K562 (cell line): ENCODE measurements around the gene PNPLA2. TPM values are rescaled to one million over a fixed set of nuclear protein-coding genes. Genes with fewer than 3 reads are reported as not detected.
A peak's percentile ranks its signal among the peaks of the same experiment; 100 is the strongest.

ENCODE experiments used
- ATAC-seq: fragments of 200-7000 bp; cut with Tn5 transposase; 3 replicates; pipeline ENCODE4 v1.9.1; 2020; ENCODE audit warnings: moderate library complexity
- BruUV-seq: library from RNA; stranded (reverse); fragments of 400-500 nt; replicated peaks from 2 replicates; lab custom pipeline; 2021; lab: Mats Ljungman, UMichigan
- CTCF ChIA-PET: fragments of 300-600 bp; formaldehyde crosslinking; extraction: SDS; loops from one replicate; lab custom pipeline; 2021; ENCODE audit warnings: low intra/inter-chr PET ratio; lab: Yijun Ruan, JAX
- POLR2A ChIA-PET: fragments of 300-600, 350-650 bp; sonication (Branson Sonifier 250); formaldehyde crosslinking; extraction: SDS; loops from one replicate; lab custom pipeline; 2021; ENCODE audit warnings: antibody characterized with exemption, inconsistent platforms; lab: Yijun Ruan, JAX
- DNase-seq, 4 experiments: peaks; one replicate each; pipeline versions ENCODE4 v3.0.0 to v3.0.0-alpha.2; 2011 to 2018; ENCODE audit warnings: low spot score in 3 of 4, mixed read lengths in 3 of 4; ENCODE audit errors: extremely low read depth in 1 of 4
- FAIRE-seq: peaks from 2 replicates; lab custom pipeline; 2011; peaks lifted over from hg19 to GRCh38; lab: Jason Lieb, UNC
- H2AFZ ChIP-seq: 2 replicates; pipeline ENCODE4 v1.6.0; 2011; ENCODE audit warnings: low read depth, low read length, control low read depth, inconsistent platforms
- H3K27ac ChIP-seq: fragments of 200-600 bp; 3 replicates; pipeline ENCODE4 v1.8.0; 2011; ENCODE audit warnings: low read depth, mild to moderate bottlenecking, control low read depth, inconsistent platforms, low read length, moderate library complexity, mixed read lengths; ENCODE audit errors: extremely low read depth
- H3K27me3 ChIP-seq, 2 experiments: fragments of 300-600 bp in 1 of 2; 2 replicates in 1 of 2; 3 replicates in 1 of 2; pipeline versions ENCODE4 v1.6.0 to v1.8.0; 2011; ENCODE audit warnings: inconsistent platforms in 2 of 2, low read length in 2 of 2, mild to moderate bottlenecking in 1 of 2, mixed read lengths in 1 of 2, moderate library complexity in 1 of 2; ENCODE audit not compliant: control insufficient read depth in 2 of 2, insufficient read depth in 2 of 2
- H3K36me3 ChIP-seq: fragments of 300-600 bp; 3 replicates; pipeline ENCODE4 v1.8.0; 2011; ENCODE audit warnings: mild to moderate bottlenecking, low read length, inconsistent platforms; ENCODE audit not compliant: control insufficient read depth, insufficient read depth
- H3K4me1 ChIP-seq, 2 experiments: fragments of 200-600 bp in 1 of 2; replicated peaks in 1 of 2; 2 replicates in 1 of 2; 3 replicates in 1 of 2; pipeline versions ENCODE4 v1.5.1 to v1.8.0; 2011; ENCODE audit warnings: inconsistent platforms in 2 of 2, low read length in 2 of 2, mild to moderate bottlenecking in 1 of 2, mixed read lengths in 1 of 2, moderate library complexity in 1 of 2; ENCODE audit not compliant: control insufficient read depth in 2 of 2, insufficient read depth in 2 of 2
- H3K4me2 ChIP-seq: 2 replicates; pipeline ENCODE4 v1.6.1; 2011; ENCODE audit warnings: low read length, control low read depth, inconsistent platforms, mixed read lengths; ENCODE audit not compliant: insufficient read depth
- H3K4me3 ChIP-seq: fragments of 200-600 bp; sonication (generic), shearing (Covaris generic); 2 replicates; pipeline ENCODE4 v1.5.1; 2016; ENCODE audit warnings: control low read depth, inconsistent platforms
- H3K79me2 ChIP-seq: fragments of 200-600 bp; 3 replicates; pipeline ENCODE4 v1.8.0; 2011; ENCODE audit warnings: low read length, inconsistent platforms; ENCODE audit not compliant: control insufficient read depth, insufficient read depth
- H3K9ac ChIP-seq, 2 experiments: 2 replicates each; pipeline versions ENCODE4 v1.6.0 to v1.6.1; 2011; ENCODE audit warnings: low read depth in 2 of 2, low read length in 2 of 2, control low read depth in 1 of 2, inconsistent platforms in 1 of 2, mild to moderate bottlenecking in 1 of 2, mixed read lengths in 1 of 2; ENCODE audit not compliant: insufficient read depth in 1 of 2
- H3K9me1 ChIP-seq: one replicate; pipeline ENCODE4 v1.6.0; 2011; ENCODE audit warnings: inconsistent platforms, mild to moderate bottlenecking, low read length, moderate library complexity; ENCODE audit not compliant: control insufficient read depth, insufficient read depth
- H3K9me3 ChIP-seq: replicated peaks from 2 replicates; pipeline ENCODE4 v1.5.1; 2011; ENCODE audit warnings: low read depth, low read length, inconsistent platforms; ENCODE audit not compliant: control insufficient read depth, insufficient read depth
- H4K20me1 ChIP-seq: replicated peaks from 2 replicates; pipeline ENCODE4 v1.6.1; 2011; ENCODE audit warnings: low read length, inconsistent platforms, mixed read lengths; ENCODE audit not compliant: control insufficient read depth, insufficient read depth
- BHLHE40 ChIP-seq: IDR thresholded peaks from 2 replicates; pipeline ENCODE4 v1.6.1; 2011; ENCODE audit warnings: low read length, improper control_type of control experiment
- CXXC5 ChIP-seq: fragments of 250-450 bp; sonication (Bioruptor Pico); IDR thresholded peaks from 2 replicates; pipeline ENCODE4 v1.8.0; 2022; ENCODE audit warnings: inconsistent platforms, mild to moderate bottlenecking, moderate library complexity
- E2F3 ChIP-seq: fragments of 250-450 bp; sonication (Bioruptor Pico); IDR thresholded peaks from 2 replicates; pipeline ENCODE4 v1.4.0; 2020; ENCODE audit warnings: mild to moderate bottlenecking
- ELF1 ChIP-seq: fragments of 200-800 bp; sonication (Bioruptor generic); IDR thresholded peaks from 2 replicates; pipeline ENCODE4 v1.6.1; 2016; ENCODE audit warnings: missing genetic modification characterization, missing compliant biosample characterization
- RBM25 ChIP-seq: fragments of 200-400 bp; formaldehyde crosslinking; IDR thresholded peaks from 2 replicates; pipeline ENCODE4 v1.6.1; 2018; ENCODE audit warnings: low read length, low read depth, moderate library complexity; ENCODE audit not compliant: severe bottlenecking
- SIN3A ChIP-seq, 2 experiments: fragments of 150-350 bp in 1 of 2; IDR thresholded peaks; 2 replicates each; pipeline ENCODE4 v1.6.1; 2011 to 2016; ENCODE audit warnings: borderline replicate concordance in 2 of 2, low read depth in 2 of 2, low read length in 2 of 2, mild to moderate bottlenecking in 2 of 2, moderate library complexity in 2 of 2; ENCODE audit not compliant: control insufficient read depth in 1 of 2
- SP1 ChIP-seq: sonication (generic); formaldehyde crosslinking; IDR thresholded peaks from 2 replicates; pipeline ENCODE4 v1.8.1; 2022; ENCODE audit warnings: mild to moderate bottlenecking, missing genetic modification reagents
- ZKSCAN1 ChIP-seq: fragments of 150-350 bp; IDR thresholded peaks from 2 replicates; pipeline ENCODE4 v1.6.1; 2016; ENCODE audit warnings: low read depth, low read length
- ZNF444 ChIP-seq: fragments of 250-450 bp; sonication (Bioruptor Pico); IDR thresholded peaks from 2 replicates; pipeline ENCODE4 v1.4.0; 2020; ENCODE audit warnings: mild to moderate bottlenecking, moderate library complexity
- ZNF609 ChIP-seq: sonication (generic); formaldehyde crosslinking; IDR thresholded peaks from 2 replicates; pipeline ENCODE4 v1.8.1; 2023; ENCODE audit warnings: missing genetic modification reagents, mild to moderate bottlenecking, borderline replicate concordance
- WGBS: fragments of 100-300 bp; shearing (Covaris generic); methylation state at CpG from one replicate; pipeline ENCODE4 v1.1.6; 2016; ENCODE audit warnings: low coverage, mixed read lengths; ENCODE audit not compliant: insufficient coverage; ENCODE audit errors: missing lambda C conversion rate; 5-methylcytosine and 5-hydroxymethylcytosine counted together
- in situ Hi-C: fragments of 300-500 bp; cut with MboI; formaldehyde crosslinking; loops from 4 replicates; pipeline ENCODE4 v1.15.0; 2018; ENCODE audit warnings: inconsistent platforms, mixed read lengths
- intact Hi-C: fragments of 100-400 bp; cut with micrococcal nuclease; formaldehyde crosslinking; loops from 2 replicates; pipeline ENCODE4 v1.14.2; 2022
- polyA plus RNA-seq, 8 experiments: library from polyadenylated mRNA; depleted of rRNA in 4 of 8; stranded (reverse) in 5 of 8; unstranded in 3 of 8; fragments of >200 nt; fragmentation: Nextera tagmentation in 2 of 8; fragmentation: Illumina TruSeq in 1 of 8; extraction: Ambion mirVana in 2 of 8; extraction: Trizol in 1 of 8; gene quantifications; 2 replicates each; pipeline versions ENCODE4 v1.2.1 to v1.2.3, GENCODE V29; 2011 to 2014; ENCODE audit warnings: inconsistent platforms in 1 of 8, missing spikeins in 1 of 8
- total RNA-seq, 7 experiments: library from RNA; depleted of rRNA in 6 of 7; stranded (reverse); fragments of >200 nt in 6 of 7; fragmentation: Illumina TruSeq in 2 of 7; extraction: Trizol in 2 of 7; gene quantifications; 2 replicates each; pipeline versions ENCODE4 v1.2.1 to v1.2.3, GENCODE V29; 2011 to 2021; ENCODE audit warnings: low replicate concordance in 1 of 7
- TF ChIP-seq, protein P1 (sequence below), 2 experiments: fragments of 450-650 bp; conservative IDR thresholded peaks; 2 replicates each; pipeline ENCODE4 v1.6.1; 2017; ENCODE audit warnings: mild to moderate bottlenecking in 2 of 2, moderate library complexity in 2 of 2

The PNPLA2 gene
- total and polyA plus RNA-seq, 9 of the 15 experiments (the other 6 are each of a cell fraction or from before 2014, with no cell fraction given): 0.39 to 87.1 (median 8.4) TPM

DNA sequence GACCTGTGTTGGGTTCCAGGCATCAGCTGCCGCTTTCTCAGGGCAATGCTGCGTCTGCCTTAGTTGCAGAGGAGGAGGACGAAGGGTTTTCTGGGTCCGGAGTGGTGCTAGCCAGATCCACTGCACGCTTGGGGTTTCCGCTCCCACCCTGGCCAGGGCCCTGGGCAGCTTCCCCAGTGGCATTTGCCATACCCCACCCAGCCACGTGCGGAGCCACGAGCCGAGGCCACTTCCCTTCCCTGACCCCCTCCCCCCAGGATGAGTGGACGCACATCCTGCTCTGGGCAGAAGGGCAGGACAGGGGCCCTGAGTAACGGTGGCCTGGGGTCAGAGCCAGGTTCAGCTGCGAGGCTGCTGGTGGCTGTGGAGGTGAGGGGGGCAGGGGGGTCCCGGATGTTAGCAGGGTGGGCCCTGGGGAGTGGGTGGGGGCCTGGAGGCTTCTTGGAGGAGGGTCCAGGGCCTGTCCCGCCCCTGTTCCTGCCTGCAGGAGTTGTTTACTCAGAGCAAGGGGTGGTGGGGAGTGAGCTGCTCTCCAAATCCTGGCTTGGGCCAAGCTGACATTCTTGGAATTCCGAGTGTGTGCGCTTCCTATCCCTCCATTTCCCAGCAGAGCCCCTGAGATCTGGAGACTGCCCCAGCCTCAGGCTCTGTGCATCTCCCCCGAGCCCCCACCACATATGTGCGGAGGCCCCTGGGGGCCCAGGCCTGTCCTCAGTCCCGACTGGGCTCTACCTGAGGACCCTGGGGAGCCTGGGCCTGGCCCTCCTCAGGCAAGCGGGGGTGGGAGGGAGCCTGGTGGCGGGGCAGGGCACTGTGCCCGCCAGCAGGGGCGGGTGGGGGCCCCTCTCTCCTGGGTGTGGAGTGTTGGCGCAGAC, 25.3 kb downstream of the PNPLA2 start:
- peaks cover 27 to 83% of the 10 kb centered on the region in 2 experiments for H3K4me1 ChIP-seq
- peaks cover 4% of the 10 kb centered on the region for H3K9me1 ChIP-seq
- WGBS: 35% methylated on average over 17 of the region's 25 CpGs
- H2AFZ ChIP-seq: no peak overlapping the region
- H4K20me1 ChIP-seq: no peaks in the 10 kb centered on the region; the same call in 1 of the 2 replicates
- DNase-seq (peak; percentile 49 to 68 (median 58)), FAIRE-seq (no peak), ATAC-seq (no peak)
- TSS peak; percentile 36 for BruUV-seq
- H3K36me3 ChIP-seq: peaks cover 23% of the 10 kb centered on the region; the same call in 1 of the 3 replicates
- H3K4me3 ChIP-seq: peak overlapping the region; percentile 98
- H3K9ac ChIP-seq: peak overlapping the region; percentile 91 to 93; a peak in 3 of 4 replicates
- intact Hi-C loops: loop anchor here (2.0 to 10.0 kb wide), 2 partner anchors 35 to 71 kb away; partner anchors contain the start of genes CHID1 and RPLP2
- ChIA-PET POLR2A (interaction anchor here (0.7 to 5.2 kb wide), 5 partner anchors 11 to 166 kb away, joined by 3 to 36 read pairs (median 4); partner anchors contain the start of gene PNPLA2), CTCF (no interaction called here)
- peak overlapping the region; percentile 98; the same call in 2 of the 3 replicates for H3K27ac ChIP-seq
- H3K27me3 ChIP-seq: no peaks in the 10 kb centered on the region
- H3K79me2 ChIP-seq: peaks cover 46% of the 10 kb centered on the region
- no peaks in the 10 kb centered on the region for H3K9me3 ChIP-seq
- H3K4me2 ChIP-seq: peak overlapping the region; percentile 60
- in situ Hi-C loops: no loop called here
- TF ChIP-seq, protein P1, sequence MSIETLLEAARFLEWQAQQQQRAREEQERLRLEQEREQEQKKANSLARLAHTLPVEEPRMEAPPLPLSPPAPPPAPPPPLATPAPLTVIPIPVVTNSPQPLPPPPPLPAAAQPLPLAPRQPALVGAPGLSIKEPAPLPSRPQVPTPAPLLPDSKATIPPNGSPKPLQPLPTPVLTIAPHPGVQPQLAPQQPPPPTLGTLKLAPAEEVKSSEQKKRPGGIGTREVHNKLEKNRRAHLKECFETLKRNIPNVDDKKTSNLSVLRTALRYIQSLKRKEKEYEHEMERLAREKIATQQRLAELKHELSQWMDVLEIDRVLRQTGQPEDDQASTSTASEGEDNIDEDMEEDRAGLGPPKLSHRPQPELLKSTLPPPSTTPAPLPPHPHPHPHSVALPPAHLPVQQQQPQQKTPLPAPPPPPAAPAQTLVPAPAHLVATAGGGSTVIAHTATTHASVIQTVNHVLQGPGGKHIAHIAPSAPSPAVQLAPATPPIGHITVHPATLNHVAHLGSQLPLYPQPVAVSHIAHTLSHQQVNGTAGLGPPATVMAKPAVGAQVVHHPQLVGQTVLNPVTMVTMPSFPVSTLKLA (conservative IDR thresholded peaks at IDR 0.05): peak in 1 of 2 experiments; percentile 75
- peak; percentile 34; the same call in 1 of the 2 replicates for TF ChIP-seq CXXC5
- TF ChIP-seq E2F3 (CRISPR knock-in tag): no peak
- no peak for TF ChIP-seq ELF1
- TF ChIP-seq RBM25: no peak
- no peak for TF ChIP-seq SP1 (CRISPR knock-in tag)
- TF ChIP-seq SIN3A (IDR thresholded peaks at IDR 0.05; ENCODE audit: borderline replicate concordance in 2 of 2, control insufficient read depth in 1 of 2, low read depth in 2 of 2, low read length in 2 of 2): 0 out of 4 replicates have a peak, but pooled peaks of 1 of the 2 experiments have one; percentile 14
- TF ChIP-seq BHLHE40: peak; percentile 78
- no peak for TF ChIP-seq ZKSCAN1
- TF ChIP-seq ZNF444 (CRISPR knock-in tag): 0 out of 2 replicates have a peak, but pooled peaks have one; percentile 56
- 0 out of 2 replicates have a peak, but pooled peaks have one; percentile 28 for TF ChIP-seq ZNF609 (CRISPR knock-in tag)
